GOT3 (cell line): ENCODE measurements around the gene DNAH14.
"Not testable (repeated sequence)": the region's sequence is repeated elsewhere in the genome, so short reads cannot be mapped to it uniquely, and the experiment has no call there.

ENCODE experiments used
- DNase-seq: peaks from one replicate; lab custom pipeline; 2025; ENCODE audit warnings: mixed read lengths; lab: John Stamatoyannopoulos, UW

Gene DNAH14

GRCh38 chr1:225348400-225348799 is 418.9 kb downstream of the DNAH14 start:
- DNase-seq, result no peak

- no peak for DNase-seq
These were observed 420.4 kb downstream of the DNAH14 start for GRCh38 chr1:225349826-225350225.

GRCh38 chr1:225350872-225351271 is 421.4 kb downstream of the DNAH14 start:
- DNase-seq, result no peak

- no peak for DNase-seq
These were observed 425.4 kb downstream of the DNAH14 start for GRCh38 chr1:225354906-225355305.

- DNase-seq, result no peak
These were observed 426.4 kb downstream of the DNAH14 start for GRCh38 chr1:225355863-225356262.

- no peak for DNase-seq
These were observed 430.6 kb downstream of the DNAH14 start for GRCh38 chr1:225360119-225360518.

GRCh38 chr1:225361176-225361575 is 431.7 kb downstream of the DNAH14 start:
- no peak for DNase-seq

- no peak for DNase-seq
These were observed 433.3 kb downstream of the DNAH14 start for GRCh38 chr1:225362805-225363204.

- DNase-seq, result no peak
These were observed 435.0 kb downstream of the DNAH14 start for GRCh38 chr1:225364439-225364838.

- no peak for DNase-seq
These were observed 436.5 kb downstream of the DNAH14 start for GRCh38 chr1:225366018-225366417.

- no peak for DNase-seq
These were observed 437.1 kb downstream of the DNAH14 start for GRCh38 chr1:225366552-225366951.

GRCh38 chr1:225368036-225368552 is 438.6 kb downstream of the DNAH14 start:
- DNase-seq, result no peak

GRCh38 chr1:225371366-225372010 is 442.0 kb downstream of the DNAH14 start:
- DNase-seq, result no peak

- DNase-seq, result no peak
These were observed 443.7 kb downstream of the DNAH14 start for GRCh38 chr1:225373155-225373554.

- DNase-seq, result no peak
These were observed 445.5 kb downstream of the DNAH14 start for GRCh38 chr1:225374996-225375395.

GRCh38 chr1:225378880-225379279 is 449.4 kb downstream of the DNAH14 start:
- no peak for DNase-seq

GRCh38 chr1:225380691-225381090 is 451.2 kb downstream of the DNAH14 start:
- no peak for DNase-seq

GRCh38 chr1:225386860-225387259 is 457.4 kb downstream of the DNAH14 start:
- not testable (repeated sequence) for DNase-seq

- DNase-seq, result no peak
These were observed 458.9 kb downstream of the DNAH14 start for GRCh38 chr1:225388372-225388771.

- no peak for DNase-seq
These were observed 460.4 kb downstream of the DNAH14 start for GRCh38 chr1:225389843-225390242.

- DNase-seq, result no peak
These were observed 466.9 kb downstream of the DNAH14 start for GRCh38 chr1:225396357-225396756.

GRCh38 chr1:225400968-225401367 is 471.5 kb downstream of the DNAH14 start:
- DNase-seq, result no peak

- no peak for DNase-seq
These were observed 477.7 kb downstream of the DNAH14 start for GRCh38 chr1:225406976-225407725.
